ENCODE results near the gene GM2A.
A peak's percentile ranks its signal among the peaks of the same experiment; 100 is the strongest.
"Not testable (repeated sequence)": the region's sequence is repeated elsewhere in the genome, so short reads cannot be mapped to it uniquely, and the experiment has no call there.

GM2A gene

DNA sequence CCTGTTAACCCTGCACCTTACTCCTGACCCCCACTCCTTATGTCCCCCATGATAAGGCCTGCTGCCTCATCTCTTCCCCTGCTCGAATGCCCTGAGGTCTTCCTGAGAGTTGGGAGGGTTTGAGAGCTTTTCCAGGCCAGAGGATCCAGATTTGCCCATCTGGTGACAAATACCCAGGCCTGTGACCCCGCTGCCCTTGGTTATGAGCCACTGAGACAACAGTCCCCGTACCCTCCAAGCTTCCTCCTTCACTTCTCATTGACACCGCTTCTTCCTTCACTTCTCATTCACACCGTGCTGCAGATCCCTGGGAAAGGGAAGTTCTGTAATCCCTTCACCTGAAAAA lies 593 bp downstream of the GM2A start:
- no peak for DNase-seq (ENCODE audit: low read depth)

- no peak for DNase-seq (ENCODE audit: low read depth)
Measured at GRCh38 chr5:151254556-151254955, 1.6 kb downstream of the GM2A start.

GRCh38 chr5:151254990-151255389 lies 2.0 kb downstream of the GM2A start:
- DNase-seq (ENCODE audit: low read depth) = not testable (repeated sequence)

- no peak for DNase-seq (ENCODE audit: low read depth)
Measured at GRCh38 chr5:151255621-151256286, 2.8 kb downstream of the GM2A start.

DNA sequence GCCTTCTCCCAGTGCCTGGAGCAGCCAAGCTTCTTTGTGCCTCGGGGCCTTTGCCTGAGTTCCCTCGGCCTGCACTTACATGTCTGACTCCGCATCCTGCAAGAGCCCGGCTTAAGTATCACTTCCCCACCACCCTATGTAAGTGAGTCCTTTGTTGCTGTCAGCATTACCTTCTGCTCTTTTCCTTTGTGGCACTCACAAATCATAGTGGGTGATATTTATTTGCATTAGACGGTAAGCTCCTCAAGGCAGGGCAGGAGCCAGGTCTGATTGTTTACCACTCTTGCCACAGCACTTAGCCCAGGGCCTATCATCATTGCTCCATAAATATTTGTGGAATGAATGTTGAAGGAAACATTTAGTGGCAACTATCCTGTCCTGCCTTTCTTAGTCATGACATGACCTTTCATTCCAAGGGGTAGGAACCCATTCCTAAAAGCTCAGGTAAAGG lies 4.8 kb downstream of the GM2A start:
- DNase-seq (ENCODE audit: low read depth) = peak; percentile 71

DNA sequence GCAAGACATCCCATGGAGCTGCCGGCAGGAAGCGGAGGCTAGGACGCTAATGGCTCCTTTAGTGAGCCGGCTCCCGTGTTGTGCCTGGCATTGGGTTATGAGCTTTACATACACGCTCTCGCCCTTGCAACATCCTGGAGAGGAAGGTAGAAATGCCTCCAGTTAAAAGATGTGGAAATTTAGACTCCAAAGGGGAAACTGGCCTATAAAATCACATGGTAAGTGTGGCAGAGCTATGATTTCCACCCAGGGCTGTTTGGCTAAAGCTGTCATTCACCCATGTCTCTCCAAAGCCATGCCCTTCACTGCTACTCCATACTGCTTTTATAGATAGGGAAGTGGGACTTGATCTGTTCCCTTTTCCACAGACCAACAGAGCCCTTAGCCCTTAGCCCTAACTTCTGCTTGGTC lies 5.2 kb downstream of the GM2A start:
- DNase-seq (ENCODE audit: low read depth) = no peak

DNA sequence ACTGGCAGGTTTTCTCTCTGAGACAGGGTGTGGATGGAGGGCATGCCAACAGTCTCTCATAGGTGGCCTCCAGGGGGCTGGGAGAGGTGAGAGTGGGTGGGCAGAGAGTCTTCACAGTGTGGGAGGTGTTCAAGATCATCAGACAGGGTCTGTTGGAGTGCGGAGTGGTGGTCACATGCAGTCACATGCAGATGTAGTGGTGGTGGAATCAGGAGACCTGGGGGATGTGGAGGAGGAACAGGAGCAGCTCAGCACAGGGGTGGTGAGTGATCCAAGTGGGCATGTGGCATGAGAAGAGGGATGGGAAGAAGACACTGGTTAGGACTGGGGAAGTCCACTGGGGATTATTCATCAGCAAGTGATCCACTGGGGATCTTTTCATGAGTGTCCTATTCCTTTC lies 5.8 kb downstream of the GM2A start:
- DNase-seq (ENCODE audit: low read depth) = no peak

DNA sequence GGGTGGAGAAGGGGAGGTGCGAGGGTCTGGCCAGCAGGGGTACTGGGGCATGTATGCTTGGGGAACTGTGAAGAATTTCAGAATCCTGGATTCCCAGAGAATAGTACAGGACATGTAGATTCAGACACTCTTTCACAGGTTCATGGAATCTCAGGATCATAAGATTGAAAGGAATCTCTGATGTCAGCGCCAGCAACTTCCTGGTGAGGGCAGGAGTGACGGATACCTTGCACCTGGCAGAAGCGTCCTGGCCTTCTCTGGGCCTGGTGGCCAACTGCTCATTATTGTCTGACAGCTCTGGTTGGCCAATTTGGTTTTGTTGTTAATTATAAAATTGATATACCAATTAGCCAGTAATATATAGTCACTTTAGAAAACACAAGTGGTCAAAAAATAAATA lies 6.9 kb downstream of the GM2A start:
- no peak for DNase-seq (ENCODE audit: low read depth)

- no peak for DNase-seq (ENCODE audit: low read depth)
Measured at GRCh38 chr5:151262532-151262931, 9.5 kb downstream of the GM2A start.

- DNase-seq (ENCODE audit: low read depth) = peak; percentile 81
Measured at GRCh38 chr5:151264113-151264512, 11.1 kb downstream of the GM2A start.

DNA sequence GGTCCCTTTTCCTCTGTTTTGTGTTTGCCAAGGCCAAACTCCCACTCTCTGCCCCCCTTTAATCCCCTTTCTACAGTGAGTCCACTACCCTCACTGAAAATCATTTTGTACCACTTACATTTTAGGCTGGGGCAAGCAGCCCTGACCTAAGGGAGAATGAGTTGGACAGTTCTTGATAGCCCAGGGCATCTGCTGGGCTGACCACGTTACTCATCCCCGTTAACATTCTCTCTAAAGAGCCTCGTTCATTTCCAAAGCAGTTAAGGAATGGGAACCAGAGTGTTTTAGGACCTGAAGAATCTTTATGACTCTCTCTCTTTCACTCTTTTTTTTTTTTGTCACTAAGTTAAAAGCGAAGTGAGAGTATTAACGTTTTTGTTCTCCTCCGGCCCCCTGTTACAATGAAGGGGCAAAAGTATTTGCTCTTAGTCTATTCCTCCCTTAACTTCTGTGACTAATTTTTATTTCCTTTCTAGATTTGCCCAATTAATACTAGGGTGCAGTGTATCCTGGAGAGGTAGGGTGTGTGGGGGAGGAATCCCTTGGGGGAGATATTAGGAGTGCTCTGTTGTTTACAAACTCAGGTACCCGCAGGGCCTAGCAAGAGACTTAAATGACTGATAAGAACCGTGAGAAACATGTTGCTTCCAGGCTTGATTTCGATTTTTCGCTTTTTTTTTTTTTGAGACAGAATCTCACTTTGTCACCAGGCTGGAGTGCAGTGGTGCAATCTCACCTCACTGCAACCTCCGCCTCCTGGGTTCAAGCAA lies 14.7 kb downstream of the GM2A start:
- peak; percentile 73 for DNase-seq (ENCODE audit: low read depth)

DNA sequence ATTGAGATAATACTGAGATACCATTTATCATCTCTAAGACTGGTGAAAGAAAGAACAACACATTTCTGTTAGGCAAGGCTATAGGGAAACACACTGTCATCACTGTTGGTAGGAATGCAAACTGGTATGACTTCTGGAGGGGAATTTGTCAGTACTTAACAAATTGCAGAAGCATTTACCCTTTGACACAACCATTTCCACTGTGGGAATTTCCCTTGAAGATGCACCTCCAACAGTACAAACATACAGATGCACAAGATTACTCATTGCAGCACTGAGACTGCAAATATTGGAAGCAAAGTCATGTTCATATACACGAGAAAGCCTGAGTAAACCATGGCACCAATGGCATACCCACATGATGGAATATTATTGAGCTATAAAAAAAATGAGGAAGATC lies 17.6 kb downstream of the GM2A start:
- DNase-seq (ENCODE audit: low read depth) = peak; percentile 82

- DNase-seq (ENCODE audit: low read depth) = no peak
Measured at GRCh38 chr5:151271336-151271735, 18.4 kb downstream of the GM2A start.

- DNase-seq (ENCODE audit: low read depth) = no peak
Measured at GRCh38 chr5:151274666-151275065, 21.7 kb downstream of the GM2A start.

GRCh38 chr5:151275803-151276202 lies 22.8 kb downstream of the GM2A start:
- no peak for DNase-seq (ENCODE audit: low read depth)

GRCh38 chr5:151278845-151279244 lies 25.9 kb downstream of the GM2A start:
- DNase-seq (ENCODE audit: low read depth) = no peak

DNA sequence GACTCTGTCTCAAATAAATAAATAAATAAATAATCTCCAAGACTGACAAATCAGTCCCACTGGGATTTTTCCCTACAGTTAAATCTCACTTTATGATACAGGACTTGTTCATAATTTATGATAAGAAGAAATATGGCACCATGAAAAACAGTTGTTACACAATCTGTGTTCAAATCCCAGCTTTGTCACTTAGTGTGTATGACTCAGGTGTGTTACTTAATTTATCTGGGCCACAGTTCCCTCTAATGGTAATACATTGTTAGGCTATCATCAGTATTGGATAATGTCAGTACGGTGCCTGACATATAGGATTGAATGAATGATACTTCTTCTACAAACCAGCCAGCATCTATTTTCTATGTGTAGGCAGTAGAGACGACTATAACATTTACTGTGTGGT lies 27.5 kb downstream of the GM2A start:
- no peak for DNase-seq (ENCODE audit: low read depth)

- DNase-seq (ENCODE audit: low read depth) = no peak
Measured at GRCh38 chr5:151281001-151281639, 28.1 kb downstream of the GM2A start.

DNA sequence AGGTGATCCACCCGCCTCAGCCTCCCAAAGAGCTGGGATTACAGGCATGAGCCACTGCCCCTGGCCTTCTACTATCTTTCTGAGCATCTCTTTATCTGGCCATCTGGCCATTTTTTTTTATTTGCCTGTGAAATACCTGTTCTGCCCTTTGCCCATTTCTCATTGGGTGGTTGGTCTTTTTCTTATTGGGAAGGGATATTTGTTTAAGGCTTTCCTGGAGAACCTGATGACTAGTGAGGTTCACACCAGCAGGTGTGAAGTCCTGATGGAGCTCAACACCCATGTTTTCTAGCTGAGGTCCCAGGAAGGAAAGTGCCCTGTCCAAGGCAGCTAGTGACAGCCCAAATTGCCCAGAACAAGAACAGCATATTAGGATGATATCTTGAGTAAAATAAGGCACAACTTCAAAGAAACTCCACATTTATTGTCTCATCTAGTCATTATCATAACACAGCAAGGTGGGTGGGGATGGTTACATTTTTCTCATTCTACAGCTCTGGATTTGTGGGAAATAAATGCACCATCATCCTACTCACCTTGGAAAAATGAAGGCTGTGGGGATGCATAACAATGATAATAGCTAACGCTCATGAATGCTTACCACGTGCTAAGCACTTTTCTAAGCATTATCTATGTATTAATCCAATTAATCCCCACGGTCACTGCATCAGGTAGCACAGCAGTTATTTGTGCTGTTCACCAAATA lies 30.3 kb downstream of the GM2A start:
- DNase-seq (ENCODE audit: low read depth) = peak; percentile 7

DNA sequence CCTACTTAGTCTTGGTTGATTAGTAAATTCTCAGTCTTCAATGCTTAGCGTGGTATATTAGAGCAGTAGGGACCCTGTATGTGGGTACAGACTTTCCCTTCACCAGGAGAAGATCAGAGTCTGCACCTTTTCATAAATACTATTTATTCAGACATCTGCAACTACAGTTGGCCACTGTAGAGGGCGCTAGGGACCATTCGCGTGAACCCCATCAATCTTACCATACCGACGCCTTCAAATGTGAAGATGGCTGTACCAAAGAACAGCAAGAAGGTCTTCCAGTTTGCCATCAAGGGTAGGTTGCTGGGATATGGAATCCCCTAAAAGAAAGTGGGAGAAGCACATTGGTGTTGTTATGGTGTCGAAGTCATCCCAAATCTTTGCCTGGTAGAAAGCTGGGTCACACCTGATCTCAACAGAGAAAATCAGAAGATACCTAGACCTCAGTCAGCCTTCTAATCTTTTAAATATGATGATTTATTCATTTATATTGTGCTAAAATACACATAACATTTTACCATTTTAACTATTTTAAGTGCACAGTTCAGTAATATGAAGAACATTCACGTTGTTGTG lies 31.5 kb downstream of the GM2A start:
- DNase-seq (ENCODE audit: low read depth) = peak; percentile 17

- no peak for DNase-seq (ENCODE audit: low read depth)
Measured at GRCh38 chr5:151285683-151286082, 32.7 kb downstream of the GM2A start.

- DNase-seq (ENCODE audit: low read depth) = no peak
Measured at GRCh38 chr5:151286246-151286645, 33.3 kb downstream of the GM2A start.
